HG02678 (cell line): Measurements from ENCODE around the gene SLC12A7.
A peak's percentile ranks its signal among the peaks of the same experiment; 100 is the strongest.

ENCODE experiments used
- ATAC-seq: cut with Tn5 transposase; IDR thresholded peaks from one replicate; pipeline ENCODE4 v1.9.1; 2021; ENCODE audit warnings: mild to moderate bottlenecking, moderate library complexity; ENCODE audit not compliant: unreplicated experiment

The SLC12A7 gene

GRCh38 chr5:1112596-1113331 is 901 bp upstream of the SLC12A7 start:
- ATAC-seq: no peak

- ATAC-seq: peak; percentile 22
Measured at GRCh38 chr5:1111241-1111726, 579 bp downstream of the SLC12A7 start.

- no peak for ATAC-seq
Measured at GRCh38 chr5:1110307-1111240, 1.3 kb downstream of the SLC12A7 start.

- no peak for ATAC-seq
Measured at GRCh38 chr5:1109542-1110306, 2.1 kb downstream of the SLC12A7 start.

- ATAC-seq: no peak
Measured at GRCh38 chr5:1108865-1109174, 3.0 kb downstream of the SLC12A7 start.

GRCh38 chr5:1108023-1108864 is 3.6 kb downstream of the SLC12A7 start:
- no peak for ATAC-seq

GRCh38 chr5:1107167-1108022 is 4.5 kb downstream of the SLC12A7 start:
- no peak for ATAC-seq

- no peak for ATAC-seq
Measured at GRCh38 chr5:1106385-1107166, 5.3 kb downstream of the SLC12A7 start.

GRCh38 chr5:1105350-1106265 is 6.3 kb downstream of the SLC12A7 start:
- ATAC-seq: peak; percentile 56

GRCh38 chr5:1104327-1105006 is 7.4 kb downstream of the SLC12A7 start:
- ATAC-seq: no peak

- ATAC-seq: no peak
Measured at GRCh38 chr5:1103505-1104326, 8.1 kb downstream of the SLC12A7 start.

GRCh38 chr5:1103093-1103492 is 8.8 kb downstream of the SLC12A7 start:
- no peak for ATAC-seq

- ATAC-seq: no peak
Measured at GRCh38 chr5:1101961-1102713, 9.7 kb downstream of the SLC12A7 start.

GRCh38 chr5:1100664-1101574 is 10.9 kb downstream of the SLC12A7 start:
- ATAC-seq: no peak
